Measurements from ENCODE around the gene BMPR2. TPM values are rescaled to one million over a fixed set of nuclear protein-coding genes. Genes with fewer than 3 reads are reported as not detected.

BMPR2 gene
- polyA plus RNA-seq, 1 experiment = 78.1 TPM

- H3K4me3 ChIP-seq (ENCODE audit: low read depth, low read length) = no peak overlapping the region
- no peak overlapping the region for H3K27ac ChIP-seq (ENCODE audit: low read depth, low read length)
- no peak for DNase-seq (ENCODE audit: low read depth, low spot score)
- H3K9me3 ChIP-seq (ENCODE audit: control insufficient read depth, insufficient read depth, low read length) = no peaks in the 10 kb centered on the region
- ChIA-PET CTCF (interaction anchor here (0.7 kb wide), 1 partner anchor 219 kb away, joined by 3 read pairs; no protein-coding TSS in a partner anchor), POLR2A (no interaction called here)
- no peak for TF ChIP-seq CTCF (IDR thresholded peaks at IDR 0.05; ENCODE audit: low read depth, low read length)
- H3K27me3 ChIP-seq (ENCODE audit: control insufficient read depth, insufficient read depth, low read length) = no peaks in the 10 kb centered on the region
These were observed 236.0 kb downstream of the BMPR2 start for GRCh38 chr2:202612145-202612544.

- no peak for TF ChIP-seq CTCF (IDR thresholded peaks at IDR 0.05; ENCODE audit: low read depth, low read length)
- no peak overlapping the region for H3K27ac ChIP-seq (ENCODE audit: low read depth, low read length)
- CTCF ChIA-PET = no interaction called here
- H3K27me3 ChIP-seq (ENCODE audit: control insufficient read depth, insufficient read depth, low read length) = no peaks in the 10 kb centered on the region
- H3K4me3 ChIP-seq (ENCODE audit: low read depth, low read length) = no peak overlapping the region
- no peaks in the 10 kb centered on the region for H3K9me3 ChIP-seq (ENCODE audit: control insufficient read depth, insufficient read depth, low read length)
- no peak for DNase-seq (ENCODE audit: low read depth, low spot score)
- POLR2A ChIA-PET = no interaction called here
These were observed 237.4 kb downstream of the BMPR2 start for GRCh38 chr2:202613479-202613878.

Small RNAs within 50 kb of the gene (small RNA-seq; reads per million reads assigned to genes)
- gene MTND4LP17 (ENCODE audit: insufficient read length, low read depth) (not detected), gene RN7SL753P (ENCODE audit: insufficient read length, low read depth) (not detected)

Other genes with a start within 250 kb of the BMPR2 start
- 138 and 192 TPM in 2 replicates for gene SUMO1, start 137.7 kb upstream of the BMPR2 start, polyA plus RNA-seq (2011; rRNA removed)
- gene NOP58, start 110.6 kb upstream of the BMPR2 start, polyA plus RNA-seq (2011; rRNA removed) = 41.9 and 63.4 TPM in 2 replicates

All from AG04450 (cell line).